Smooth muscle cell of the umbilical artery (primary cell): ENCODE results near the gene TRERF1. TPM values are rescaled to one million over a fixed set of nuclear protein-coding genes. Genes with fewer than 3 reads are reported as not detected.

ENCODE experiments used
- total RNA-seq: library from RNA; depleted of rRNA; stranded (reverse); fragments of >200 nt; gene quantifications from 2 replicates; pipeline ENCODE4 v1.2.3, GENCODE V29; 2014

TRERF1 gene, protein sequence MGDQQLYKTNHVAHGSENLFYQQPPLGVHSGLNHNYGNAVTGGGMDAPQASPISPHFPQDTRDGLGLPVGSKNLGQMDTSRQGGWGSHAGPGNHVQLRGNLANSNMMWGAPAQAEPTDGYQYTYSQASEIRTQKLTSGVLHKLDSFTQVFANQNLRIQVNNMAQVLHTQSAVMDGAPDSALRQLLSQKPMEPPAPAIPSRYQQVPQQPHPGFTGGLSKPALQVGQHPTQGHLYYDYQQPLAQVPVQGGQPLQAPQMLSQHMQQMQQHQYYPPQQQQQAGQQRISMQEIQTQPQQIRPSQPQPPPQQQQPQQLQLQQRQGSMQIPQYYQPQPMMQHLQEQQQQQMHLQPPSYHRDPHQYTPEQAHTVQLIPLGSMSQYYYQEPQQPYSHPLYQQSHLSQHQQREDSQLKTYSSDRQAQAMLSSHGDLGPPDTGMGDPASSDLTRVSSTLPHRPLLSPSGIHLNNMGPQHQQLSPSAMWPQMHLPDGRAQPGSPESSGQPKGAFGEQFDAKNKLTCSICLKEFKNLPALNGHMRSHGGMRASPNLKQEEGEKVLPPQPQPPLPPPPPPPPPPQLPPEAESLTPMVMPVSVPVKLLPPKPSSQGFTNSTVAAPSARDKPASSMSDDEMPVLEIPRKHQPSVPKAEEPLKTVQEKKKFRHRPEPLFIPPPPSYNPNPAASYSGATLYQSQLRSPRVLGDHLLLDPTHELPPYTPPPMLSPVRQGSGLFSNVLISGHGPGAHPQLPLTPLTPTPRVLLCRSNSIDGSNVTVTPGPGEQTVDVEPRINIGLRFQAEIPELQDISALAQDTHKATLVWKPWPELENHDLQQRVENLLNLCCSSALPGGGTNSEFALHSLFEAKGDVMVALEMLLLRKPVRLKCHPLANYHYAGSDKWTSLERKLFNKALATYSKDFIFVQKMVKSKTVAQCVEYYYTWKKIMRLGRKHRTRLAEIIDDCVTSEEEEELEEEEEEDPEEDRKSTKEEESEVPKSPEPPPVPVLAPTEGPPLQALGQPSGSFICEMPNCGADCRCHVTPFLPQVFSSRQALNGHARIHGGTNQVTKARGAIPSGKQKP (N-terminal part only)
- 1.8 and 4.2 TPM in 2 replicates for total RNA-seq

GRCh38 chr6:42451333-42452170, at the start of gene TRERF1:
TSS of gene TRERF1 (minus strand) at chr6:42451926. CDS start at chr6:42269590, 182,336 bp downstream.

GRCh38 chr6:42217519-42218367, 234.0 kb downstream of the TRERF1 start, which contains the start of gene MRPS10:
TSS of gene MRPS10 (minus strand) at chr6:42217861. CDS start at chr6:42217849, 12 bp downstream.

Other genes starting within 250 kb of the TRERF1 start
- gene MRPS10, start 234.1 kb downstream of the TRERF1 start, total RNA-seq: 42.2 and 44.8 TPM in 2 replicates
- 30.0 and 31.4 TPM in 2 replicates for gene UBR2, start 112.1 kb upstream of the TRERF1 start, total RNA-seq